ENCODE measurements around the gene RAC2. TPM values are rescaled to one million over a fixed set of nuclear protein-coding genes. Genes with fewer than 3 reads are reported as not detected.

The RAC2 gene
- total RNA-seq, 2 donors from 2014 or later = 9.7 to 14.4 TPM

DNA sequence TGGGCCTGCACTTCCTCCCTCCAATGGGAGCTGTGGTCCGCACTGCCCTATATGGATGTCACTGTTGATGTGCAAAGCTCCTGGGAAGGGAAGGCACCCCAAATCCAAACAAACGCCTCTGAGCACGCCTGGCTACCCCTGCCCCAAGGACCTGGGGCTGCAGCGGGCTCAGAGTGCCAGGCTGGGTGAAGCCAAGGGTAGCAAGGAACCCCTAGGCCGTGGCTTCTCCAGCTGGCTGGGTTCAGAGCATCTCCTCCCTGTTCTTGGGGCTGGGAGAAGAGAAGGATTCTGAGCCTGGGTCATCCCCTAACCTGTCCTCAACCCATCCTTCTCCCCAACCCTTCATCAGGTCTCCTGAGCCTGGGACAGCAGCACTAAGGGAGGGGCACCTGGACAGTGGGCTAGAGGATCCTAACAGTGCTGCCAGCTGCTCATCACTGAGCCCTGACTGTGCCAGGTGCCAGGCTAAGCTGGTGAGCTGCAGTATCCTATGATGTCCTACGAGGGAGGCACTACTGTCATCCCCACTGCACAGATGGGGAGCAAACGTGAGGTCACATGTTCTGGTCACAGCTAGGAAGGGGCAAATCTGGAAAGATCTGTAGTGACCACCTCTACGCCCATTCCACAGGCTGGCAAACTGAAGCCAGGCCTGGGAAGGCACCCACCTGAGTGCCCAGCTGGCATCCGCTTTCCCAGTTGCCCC, 34.8 kb downstream of the RAC2 start:
- intact Hi-C loops (cut with DNase I) = loop anchor here (10.0 kb wide), 1 partner anchor 134 kb away; no protein-coding TSS in a partner anchor
- Histone ChIP-seq H3K27me3 (replicated peaks; ENCODE audit: insufficient read depth) (no peaks in the 10 kb centered on the region), H3K4me3 (no peak overlapping the region), H3K36me3 (no peaks in the 10 kb centered on the region), H3K9me3 (no peaks in the 10 kb centered on the region), H3K4me1 (replicated peaks) (no peaks in the 10 kb centered on the region), H3K27ac (no peak overlapping the region)
- no peak for TF ChIP-seq POLR2AphosphoS5 (IDR thresholded peaks at IDR 0.05)
- TF ChIP-seq, protein P1, sequence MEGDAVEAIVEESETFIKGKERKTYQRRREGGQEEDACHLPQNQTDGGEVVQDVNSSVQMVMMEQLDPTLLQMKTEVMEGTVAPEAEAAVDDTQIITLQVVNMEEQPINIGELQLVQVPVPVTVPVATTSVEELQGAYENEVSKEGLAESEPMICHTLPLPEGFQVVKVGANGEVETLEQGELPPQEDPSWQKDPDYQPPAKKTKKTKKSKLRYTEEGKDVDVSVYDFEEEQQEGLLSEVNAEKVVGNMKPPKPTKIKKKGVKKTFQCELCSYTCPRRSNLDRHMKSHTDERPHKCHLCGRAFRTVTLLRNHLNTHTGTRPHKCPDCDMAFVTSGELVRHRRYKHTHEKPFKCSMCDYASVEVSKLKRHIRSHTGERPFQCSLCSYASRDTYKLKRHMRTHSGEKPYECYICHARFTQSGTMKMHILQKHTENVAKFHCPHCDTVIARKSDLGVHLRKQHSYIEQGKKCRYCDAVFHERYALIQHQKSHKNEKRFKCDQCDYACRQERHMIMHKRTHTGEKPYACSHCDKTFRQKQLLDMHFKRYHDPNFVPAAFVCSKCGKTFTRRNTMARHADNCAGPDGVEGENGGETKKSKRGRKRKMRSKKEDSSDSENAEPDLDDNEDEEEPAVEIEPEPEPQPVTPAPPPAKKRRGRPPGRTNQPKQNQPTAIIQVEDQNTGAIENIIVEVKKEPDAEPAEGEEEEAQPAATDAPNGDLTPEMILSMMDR (IDR thresholded peaks at IDR 0.05) = no peak
- no peak for TF ChIP-seq POLR2A (IDR thresholded peaks at IDR 0.05)
- no peak for DNase-seq (ENCODE audit: low spot score)
- 88% methylated on average over 9 of the region's 9 CpGs for WGBS

- no peak overlapping the region for H3K4me3 ChIP-seq
- intact Hi-C loops (cut with DNase I) = loop anchor here (10.0 kb wide), 1 partner anchor 134 kb away; no protein-coding TSS in a partner anchor
- H3K9me3 ChIP-seq = no peaks in the 10 kb centered on the region
- TF ChIP-seq POLR2A (IDR thresholded peaks at IDR 0.05) = no peak
- TF ChIP-seq POLR2AphosphoS5 (IDR thresholded peaks at IDR 0.05) = no peak
- TF ChIP-seq, protein P1 (IDR thresholded peaks at IDR 0.05) = no peak
- H3K4me1 ChIP-seq (replicated peaks) = no peaks in the 10 kb centered on the region
- WGBS = 87% methylated on average over 7 of the region's 7 CpGs
- no peak for DNase-seq (ENCODE audit: low spot score)
- no peak overlapping the region for H3K27ac ChIP-seq
- H3K36me3 ChIP-seq = no peaks in the 10 kb centered on the region
- H3K27me3 ChIP-seq (replicated peaks; ENCODE audit: insufficient read depth) = no peaks in the 10 kb centered on the region
Measured at GRCh38 chr22:37208401-37209139, 35.5 kb downstream of the RAC2 start.

DNA sequence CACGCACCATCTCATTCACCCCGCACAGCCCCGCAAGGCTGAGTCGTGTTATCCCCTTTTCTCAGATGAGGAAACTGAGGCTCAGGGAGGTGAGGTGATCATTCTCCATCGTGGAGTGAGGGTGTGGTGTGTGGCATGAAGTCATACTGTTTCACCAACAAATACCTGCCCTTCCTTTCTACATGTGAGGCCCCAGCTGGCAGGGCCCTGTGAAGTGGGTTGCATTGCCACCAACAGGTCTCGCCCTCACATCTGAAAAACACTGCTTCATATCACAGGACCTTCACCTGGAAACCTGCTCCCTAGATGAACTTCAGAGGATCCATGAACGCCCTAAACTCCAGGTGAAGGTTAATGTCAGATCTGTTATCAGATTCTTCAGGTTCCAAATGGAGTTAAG, 36.1 kb downstream of the RAC2 start:
- TF ChIP-seq POLR2AphosphoS5 (IDR thresholded peaks at IDR 0.05) (no peak), POLR2A (IDR thresholded peaks at IDR 0.05) (no peak)
- TF ChIP-seq, protein P1 (IDR thresholded peaks at IDR 0.05) = no peak
- H3K27ac ChIP-seq = no peak overlapping the region
- intact Hi-C loops (cut with DNase I) = loop anchor here (10.0 kb wide), 1 partner anchor 133 kb away; no protein-coding TSS in a partner anchor
- H3K4me1 ChIP-seq (replicated peaks) = no peaks in the 10 kb centered on the region
- no peaks in the 10 kb centered on the region for H3K27me3 ChIP-seq (replicated peaks; ENCODE audit: insufficient read depth)
- DNase-seq (ENCODE audit: low spot score) = no peak
- H3K4me3 ChIP-seq = no peak overlapping the region
- no peaks in the 10 kb centered on the region for H3K36me3 ChIP-seq
- H3K9me3 ChIP-seq = no peaks in the 10 kb centered on the region
- WGBS = 90% methylated on average over 7 of the region's 7 CpGs

GRCh38 chr22:37206841-37207821, 36.9 kb downstream of the RAC2 start:
- Histone ChIP-seq H3K9me3 (no peaks in the 10 kb centered on the region), H3K4me3 (no peak overlapping the region), H3K27me3 (replicated peaks; ENCODE audit: insufficient read depth) (no peaks in the 10 kb centered on the region), H3K4me1 (replicated peaks) (no peaks in the 10 kb centered on the region), H3K36me3 (no peaks in the 10 kb centered on the region), H3K27ac (no peak overlapping the region)
- intact Hi-C loops (cut with DNase I) = loop anchor here (10.0 kb wide), 1 partner anchor 132 kb away; no protein-coding TSS in a partner anchor
- TF ChIP-seq POLR2AphosphoS5 (IDR thresholded peaks at IDR 0.05) = no peak
- TF ChIP-seq, protein P1 (IDR thresholded peaks at IDR 0.05) = no peak
- no peak for TF ChIP-seq POLR2A (IDR thresholded peaks at IDR 0.05)
- WGBS = 95% methylated on average over 71 of the region's 71 CpGs
- DNase-seq (ENCODE audit: low spot score) = no peak
